Measurements from ENCODE around the gene LRRC59.

LRRC59 gene

DNA sequence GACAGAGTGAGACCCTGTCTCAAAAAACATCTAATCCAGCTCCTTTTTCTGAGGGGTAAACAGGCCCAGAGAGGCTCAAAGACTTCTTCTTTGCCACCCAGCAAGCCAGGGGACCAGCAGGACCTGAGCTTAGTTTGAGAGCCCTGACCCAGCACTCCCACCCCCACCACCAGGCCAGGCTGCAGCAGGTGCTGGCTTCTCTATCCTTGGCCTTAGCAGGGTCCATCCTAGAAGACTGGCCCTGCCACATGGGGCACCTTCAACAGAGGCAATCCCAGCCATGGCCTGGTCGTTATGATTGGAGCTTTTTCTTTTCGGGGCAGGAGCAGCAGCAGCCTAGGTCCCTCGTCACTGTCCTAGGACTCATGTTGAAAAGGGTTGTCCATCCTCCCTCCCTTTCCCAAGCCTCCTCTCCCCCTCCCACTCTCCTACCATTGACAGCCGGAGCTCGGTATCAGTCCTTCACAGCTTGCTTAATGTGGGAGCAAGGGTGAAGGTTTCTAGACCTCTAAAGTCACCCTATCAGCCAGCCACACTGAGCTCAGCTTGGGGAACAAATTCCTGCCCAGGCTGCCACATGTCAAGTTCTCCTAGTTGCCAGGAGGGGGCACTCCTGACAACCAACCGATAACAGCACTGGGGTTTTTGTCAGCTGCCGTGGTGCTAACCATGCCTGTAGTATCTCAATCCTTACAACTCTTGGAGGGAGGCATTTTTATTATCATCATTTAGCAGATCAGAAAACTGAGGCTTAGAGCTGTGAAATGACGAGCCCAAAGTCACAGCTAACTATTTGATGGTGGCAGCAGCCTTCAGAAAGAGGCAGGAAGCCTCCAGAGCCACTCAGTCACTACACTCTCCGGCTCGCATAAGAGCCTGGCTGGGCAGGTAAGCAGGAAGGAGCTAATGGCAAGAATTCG is 35.5 kb downstream of the LRRC59 start:
- DNase-seq (ENCODE audit: low read depth) = no peak

DNA sequence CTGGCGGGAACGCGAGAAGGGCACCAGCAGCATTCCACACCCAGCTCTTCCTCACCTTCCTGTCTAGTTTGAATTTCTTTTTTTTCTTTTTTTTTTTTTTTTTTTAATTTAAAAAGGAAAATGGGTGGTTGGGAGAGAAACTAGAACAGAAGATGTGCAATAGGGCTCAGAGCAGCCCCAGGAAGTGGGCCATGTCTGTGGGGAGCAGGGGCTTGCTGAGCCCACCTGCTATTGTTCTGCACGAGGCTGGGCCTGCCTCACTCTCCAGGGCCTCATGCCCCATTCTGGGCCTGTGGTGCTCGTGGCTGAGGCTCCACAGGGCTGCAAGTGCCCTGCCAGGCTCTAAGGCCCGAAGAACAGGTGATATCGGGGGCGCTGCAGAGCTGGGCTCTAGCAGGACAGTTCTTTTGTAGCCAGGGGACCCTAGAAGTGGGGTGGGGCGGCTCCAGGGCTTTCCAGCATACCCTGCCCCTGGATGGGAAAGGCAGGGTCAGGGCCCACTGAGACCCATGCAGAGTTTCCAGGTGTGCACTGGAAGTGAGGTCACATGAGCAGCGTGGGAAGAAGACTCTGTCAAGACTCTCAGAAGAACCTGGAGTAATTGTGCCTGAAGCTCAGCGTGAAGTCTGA is 36.7 kb downstream of the LRRC59 start:
- DNase-seq (ENCODE audit: low read depth) = no peak

DNA sequence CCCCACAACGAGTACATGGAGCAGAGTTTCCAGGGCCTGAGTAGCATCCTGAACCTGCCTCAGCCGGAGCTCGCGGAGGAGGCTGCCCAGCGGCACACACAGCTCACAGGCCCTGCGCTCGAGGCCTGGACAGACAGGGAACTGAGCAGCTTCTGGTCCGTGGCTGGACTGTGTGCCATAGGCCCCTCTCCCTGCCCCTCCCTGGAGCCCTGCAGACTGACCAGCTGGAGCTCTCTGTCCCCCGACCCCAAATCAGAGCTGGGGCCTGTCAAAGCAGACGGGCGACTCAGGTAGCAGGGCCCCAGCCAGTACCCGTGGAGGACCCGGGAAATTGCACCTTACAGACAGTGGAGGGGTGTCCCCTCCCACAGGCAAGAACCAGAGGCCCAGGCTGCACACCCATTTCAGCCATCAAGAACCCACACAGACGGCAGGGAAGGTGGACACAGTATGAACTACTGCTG is 37.3 kb downstream of the LRRC59 start:
- no peak for DNase-seq (ENCODE audit: low read depth)

DNA sequence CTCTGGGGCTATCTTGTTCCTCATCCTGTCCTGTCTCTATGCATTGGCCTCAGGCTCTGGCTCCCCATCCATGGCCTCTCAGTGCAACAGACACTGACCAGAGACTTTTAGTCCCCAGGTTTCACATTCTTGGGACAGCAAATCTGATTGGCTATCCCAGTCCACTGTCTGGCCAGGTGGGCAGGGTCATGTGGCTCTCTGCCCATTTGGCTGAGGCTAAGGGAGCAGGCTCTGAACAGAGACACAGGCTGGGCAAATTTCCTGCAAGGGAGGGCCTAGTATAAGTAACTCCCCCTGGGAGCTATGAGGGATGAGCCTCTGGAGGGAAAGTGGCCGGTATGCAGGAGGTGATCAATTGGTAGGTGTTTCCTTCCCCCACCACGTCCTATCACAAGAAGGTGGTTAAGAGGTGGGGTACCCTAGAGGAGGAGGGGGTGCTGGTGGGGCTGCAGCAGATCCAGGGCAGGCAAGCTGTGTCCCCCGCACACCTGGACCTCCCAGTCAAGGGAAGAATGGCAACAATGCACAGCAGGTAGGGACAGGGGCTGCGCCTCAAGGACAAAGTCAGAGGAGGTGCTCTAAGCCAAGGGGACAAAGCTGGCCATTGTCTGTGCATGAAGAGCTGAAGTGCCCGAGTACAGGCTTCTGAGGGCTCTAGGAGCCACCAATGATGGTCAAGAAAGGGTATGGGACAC is 38.2 kb downstream of the LRRC59 start:
- no peak for DNase-seq (ENCODE audit: low read depth)

DNA sequence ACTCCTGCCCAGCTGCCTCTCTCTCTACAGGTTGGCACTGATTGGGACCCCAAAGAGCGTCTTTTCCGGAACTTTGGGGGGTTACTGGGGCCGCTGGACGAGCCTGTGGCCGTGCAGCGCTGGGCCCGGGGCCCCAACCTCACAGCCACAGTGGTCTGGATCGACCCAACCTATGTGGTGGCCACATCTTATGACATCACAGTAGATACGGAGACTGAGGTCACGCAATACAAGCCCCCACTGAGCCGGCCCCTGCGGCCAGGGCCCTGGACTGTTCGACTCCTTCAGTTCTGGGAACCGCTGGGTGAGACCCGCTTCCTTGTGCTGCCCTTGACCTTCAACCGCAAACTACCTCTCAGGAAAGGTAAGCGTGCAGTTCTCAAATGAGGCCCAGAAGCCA is 39.1 kb downstream of the LRRC59 start:
- DNase-seq (ENCODE audit: low read depth) = no peak

DNA sequence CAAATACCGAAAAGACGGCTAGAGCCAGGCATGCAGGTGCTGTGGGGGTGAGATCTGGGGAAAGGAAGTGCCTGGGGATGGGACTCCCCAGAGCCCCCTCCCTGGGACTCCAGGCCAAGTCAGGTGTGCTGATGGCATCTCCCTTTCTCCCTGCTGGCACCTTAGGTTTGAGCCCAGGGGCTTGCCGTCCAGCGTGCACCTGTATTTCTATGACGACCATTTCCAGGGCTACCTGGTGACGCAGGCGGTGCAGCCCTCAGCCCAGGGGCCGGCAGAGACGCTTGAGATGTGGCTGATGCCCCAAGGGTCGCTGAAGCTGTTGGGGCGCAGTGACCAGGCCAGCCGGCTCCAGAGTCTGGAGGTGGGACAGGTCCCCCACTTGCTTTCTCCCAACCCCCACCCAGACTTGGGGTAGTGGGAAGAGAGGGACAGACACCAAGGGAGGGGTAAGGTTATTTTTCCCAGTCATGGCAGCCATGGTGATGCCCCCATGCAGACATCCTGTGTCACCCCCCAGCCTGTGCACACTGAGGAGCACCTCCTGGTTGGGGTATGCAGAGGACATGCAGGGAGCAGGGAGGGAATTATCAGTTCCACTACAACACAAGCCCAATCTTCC is 40.3 kb downstream of the LRRC59 start:
- no peak for DNase-seq (ENCODE audit: low read depth)

DNA sequence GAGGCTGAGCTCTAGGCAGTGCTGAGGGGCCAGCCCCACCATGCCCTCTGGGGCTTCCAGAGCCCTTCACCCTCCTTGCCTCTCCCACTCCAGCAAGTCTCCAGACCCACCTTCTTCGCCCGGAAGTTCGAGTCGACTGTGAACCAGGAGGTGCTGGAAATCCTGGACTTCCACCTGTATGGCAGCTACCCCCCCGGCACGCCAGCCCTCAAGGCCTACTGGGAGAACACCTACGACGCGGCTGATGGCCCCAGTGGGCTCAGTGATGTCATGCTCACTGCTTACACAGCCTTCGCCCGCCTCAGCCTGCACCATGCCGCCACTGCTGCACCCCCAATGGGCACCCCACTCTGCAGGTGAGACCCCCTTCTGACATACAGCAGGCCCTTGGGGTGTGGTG is 40.9 kb downstream of the LRRC59 start:
- no peak for DNase-seq (ENCODE audit: low read depth)

DNA sequence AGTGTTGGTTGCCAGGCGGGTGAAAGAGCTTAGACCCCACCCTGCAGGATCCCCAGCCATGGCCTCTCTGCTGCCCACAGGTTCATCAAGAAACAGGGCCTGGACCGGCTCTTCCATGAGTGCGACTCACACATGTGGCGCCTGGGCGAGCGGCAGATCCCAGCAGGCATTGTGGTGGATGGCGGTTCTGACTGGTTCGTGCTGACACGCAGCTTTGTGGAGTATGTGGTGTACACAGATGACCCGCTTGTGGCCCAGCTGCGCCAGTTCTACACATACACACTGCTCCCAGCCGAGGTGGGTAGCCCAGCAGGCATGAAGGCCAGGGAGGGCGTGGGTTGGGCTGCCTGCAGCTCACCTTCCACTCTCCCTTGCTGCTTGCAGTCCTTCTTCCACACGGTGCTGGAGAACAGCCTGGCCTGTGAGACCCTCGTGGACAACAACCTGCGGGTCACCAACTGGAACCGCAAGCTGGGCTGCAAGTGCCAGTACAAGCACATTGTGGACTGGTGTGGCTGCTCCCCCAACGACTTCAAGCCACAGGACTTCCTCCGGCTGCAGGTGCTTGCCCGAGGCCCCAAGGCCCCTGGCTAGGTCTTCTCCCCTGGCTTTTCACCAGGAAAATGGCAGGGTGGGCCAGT is 41.5 kb downstream of the LRRC59 start:
- no peak for DNase-seq (ENCODE audit: low read depth)

DNA sequence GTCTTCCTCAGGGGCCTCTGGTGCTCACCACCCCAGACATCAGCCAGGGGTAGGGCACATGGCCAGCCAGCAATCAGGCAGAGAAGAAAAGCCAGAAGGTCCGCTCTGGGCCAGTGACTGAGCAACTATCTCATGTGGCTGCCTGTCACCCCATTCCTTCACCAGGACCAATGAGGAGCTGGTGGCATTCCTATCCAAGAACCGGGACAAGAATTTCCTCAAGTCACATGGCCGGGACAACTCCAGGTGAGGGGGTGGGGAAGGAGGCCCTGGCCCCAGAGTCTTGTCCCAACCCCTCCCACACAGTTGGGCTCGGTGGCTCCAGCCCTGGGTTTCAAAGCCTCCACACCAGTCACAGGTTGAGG is 42.0 kb downstream of the LRRC59 start:
- no peak for DNase-seq (ENCODE audit: low read depth)

DNA sequence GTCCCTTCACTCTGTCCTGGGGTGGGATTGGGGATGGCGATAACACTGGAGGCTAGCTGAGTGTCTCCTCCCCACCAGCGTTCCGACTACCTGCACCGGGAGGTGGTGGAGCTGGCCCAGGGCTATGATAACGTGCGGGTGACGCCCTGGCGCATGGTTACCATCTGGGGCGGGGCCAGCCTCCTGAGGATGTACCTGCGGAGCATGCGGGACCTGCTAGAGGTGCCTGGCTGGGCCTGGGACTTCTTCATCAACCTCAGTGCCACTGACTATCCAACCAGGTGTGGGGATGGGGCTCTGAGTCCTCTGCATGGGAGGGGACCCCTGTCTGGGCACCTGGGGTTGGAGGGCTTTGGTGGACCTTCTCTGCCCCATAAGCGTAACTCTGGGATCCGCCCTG is 42.5 kb downstream of the LRRC59 start:
- DNase-seq (ENCODE audit: low read depth) = no peak

DNA sequence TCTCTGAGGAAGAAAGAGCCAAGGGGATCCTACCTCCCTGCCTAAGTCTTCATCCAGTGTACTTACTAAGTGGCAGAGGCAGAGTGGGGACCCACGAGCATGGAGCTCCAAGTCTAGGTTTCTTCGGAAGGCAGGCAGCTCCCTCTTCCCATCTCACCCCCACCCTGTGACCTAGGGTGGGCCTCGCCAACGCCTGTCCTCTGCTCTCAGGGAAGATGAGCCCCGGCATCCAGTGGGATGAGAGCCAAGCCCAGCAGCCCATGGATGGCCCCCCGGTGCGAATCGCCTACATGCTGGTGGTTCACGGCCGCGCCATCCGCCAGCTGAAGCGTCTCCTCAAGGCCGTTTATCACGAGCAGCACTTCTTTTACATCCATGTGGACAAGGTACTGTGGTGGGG is 43.1 kb downstream of the LRRC59 start:
- DNase-seq (ENCODE audit: low read depth) = no peak

DNA sequence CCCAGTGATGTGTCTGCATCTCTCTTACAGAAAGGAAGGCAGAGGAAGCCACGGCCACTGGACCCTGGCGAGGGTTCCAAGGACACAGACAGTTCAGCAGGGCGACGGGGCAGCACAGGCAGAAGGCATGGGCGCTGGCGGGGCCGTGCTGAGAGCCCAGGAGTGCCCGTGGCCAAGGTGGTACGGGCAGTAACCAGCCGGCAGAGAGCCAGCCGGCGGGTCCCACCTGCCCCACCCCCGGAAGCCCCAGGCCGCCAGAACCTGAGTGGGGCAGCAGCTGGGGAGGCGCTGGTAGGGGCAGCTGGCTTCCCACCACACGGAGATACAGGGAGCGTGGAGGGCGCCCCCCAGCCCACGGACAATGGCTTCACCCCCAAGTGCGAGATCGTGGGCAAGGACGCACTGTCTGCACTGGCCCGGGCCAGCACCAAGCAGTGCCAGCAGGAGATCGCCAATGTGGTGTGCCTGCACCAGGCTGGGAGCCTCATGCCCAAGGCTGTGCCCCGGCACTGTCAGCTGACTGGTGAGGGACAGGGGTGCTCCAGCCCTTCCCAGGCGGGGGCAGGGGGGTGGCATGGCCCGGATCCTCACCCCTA is 43.6 kb downstream of the LRRC59 start:
- no peak for DNase-seq (ENCODE audit: low read depth)

DNA sequence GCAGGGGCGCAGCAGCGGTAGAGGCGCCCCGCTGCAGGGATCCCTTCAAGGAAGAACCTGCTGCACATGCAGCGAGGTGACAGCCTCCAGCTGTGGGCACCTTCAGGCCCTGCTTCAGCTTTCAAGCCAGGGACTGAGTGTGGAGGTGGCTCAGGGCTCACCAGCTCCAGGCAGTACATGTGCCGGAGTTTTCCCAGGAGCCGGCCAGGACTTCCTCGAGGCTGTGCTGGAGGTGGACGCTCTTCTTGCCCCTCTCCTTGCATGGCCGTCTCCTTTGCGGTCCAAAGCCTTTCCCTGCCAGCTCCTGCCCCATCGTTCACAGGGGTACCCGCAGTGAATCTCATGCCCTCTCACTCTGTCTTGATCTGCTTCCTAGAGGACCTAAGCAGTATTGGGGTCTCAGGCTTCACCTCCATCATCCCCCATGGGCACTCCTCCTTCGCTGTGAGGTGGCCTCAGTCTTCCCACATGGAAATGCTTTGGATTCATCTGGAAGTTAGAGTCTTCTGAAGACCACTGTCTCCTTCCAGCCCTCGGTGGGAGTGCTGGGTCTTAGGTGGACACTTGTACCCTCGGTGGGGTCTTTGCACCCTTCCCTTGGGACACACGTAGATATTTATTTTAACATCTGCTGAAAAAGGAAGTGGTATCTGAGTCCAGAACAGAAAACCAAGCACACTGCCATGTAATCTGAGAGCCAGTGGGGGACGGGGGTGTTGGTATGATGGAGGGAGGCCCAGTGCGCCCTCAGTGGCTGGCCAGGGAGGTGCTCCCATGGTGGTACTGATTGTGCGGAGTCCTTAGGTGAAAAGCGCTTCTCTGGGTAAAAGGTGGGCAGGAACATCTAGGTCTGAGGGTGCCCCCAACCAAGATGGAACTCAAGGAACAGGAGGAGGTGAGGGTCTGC is 44.4 kb downstream of the LRRC59 start:
- DNase-seq (ENCODE audit: low read depth) = no peak

DNA sequence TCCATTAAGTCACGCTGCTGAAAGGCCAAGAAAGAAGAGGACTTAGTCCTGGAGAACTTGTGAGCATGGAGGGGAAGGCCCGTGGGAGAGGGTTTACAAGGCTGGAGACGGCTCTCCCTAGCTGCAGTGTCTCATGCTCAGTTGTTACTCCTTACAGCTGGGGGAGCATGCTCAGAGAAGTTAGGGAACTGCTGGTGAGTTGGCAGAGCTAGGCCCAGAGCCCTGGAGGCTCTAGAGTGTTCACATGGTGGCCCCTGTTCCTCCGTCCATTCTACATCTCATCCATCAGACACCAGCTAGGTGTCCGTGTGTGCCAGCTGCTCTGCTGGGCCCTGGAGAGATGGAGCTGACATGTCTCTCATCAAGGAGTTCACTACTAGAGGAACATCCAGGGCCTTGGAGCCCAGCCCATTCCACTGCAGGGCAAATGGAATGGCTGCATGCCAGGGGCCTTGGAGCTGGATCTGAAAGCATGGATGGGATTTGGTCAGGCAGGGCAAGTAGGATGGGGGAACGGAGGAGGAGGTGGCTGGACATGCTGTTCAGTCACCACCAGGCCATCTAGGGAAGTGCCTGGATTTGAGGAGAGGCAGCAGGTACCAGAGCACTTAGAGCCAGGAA is 45.1 kb downstream of the LRRC59 start:
- no peak for DNase-seq (ENCODE audit: low read depth)

DNA sequence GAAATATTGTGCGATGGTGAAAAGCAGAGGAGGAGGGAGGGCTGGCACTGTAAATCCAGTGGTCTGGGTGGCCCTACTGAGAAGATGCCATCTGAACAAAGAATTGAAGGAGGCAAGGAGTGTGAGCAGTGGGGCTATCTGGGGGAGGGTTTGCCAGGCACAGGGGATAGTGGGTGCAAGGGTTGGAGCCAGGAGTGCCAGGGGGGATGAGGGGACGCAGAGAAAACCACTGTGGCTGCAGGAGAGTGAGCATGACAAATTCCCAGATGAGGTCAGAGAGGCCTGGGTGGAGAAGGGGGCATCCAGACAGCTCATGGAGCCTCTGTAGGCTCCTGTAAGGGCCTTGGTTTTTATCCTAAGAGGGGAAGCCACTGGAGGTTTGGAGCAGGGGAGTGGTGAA is 46.6 kb downstream of the LRRC59 start:
- DNase-seq (ENCODE audit: low read depth) = no peak

DNA sequence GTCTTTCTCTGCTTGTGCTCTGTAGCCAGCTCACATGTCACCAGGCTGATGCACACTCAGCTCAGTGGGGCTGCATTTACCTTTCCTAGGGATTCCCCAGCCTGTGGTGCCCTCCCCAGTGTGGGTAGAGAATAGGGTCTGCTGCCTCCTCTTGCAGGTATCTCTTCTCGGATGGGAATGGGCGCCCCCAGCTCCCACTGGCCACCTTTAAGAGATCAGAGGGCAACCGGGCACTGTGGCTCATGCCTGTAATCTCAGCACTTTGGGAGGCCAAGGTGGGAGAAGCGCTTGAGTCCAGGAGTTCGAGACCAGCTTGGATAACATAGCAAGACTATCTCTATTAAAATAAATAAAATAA is 48.1 kb downstream of the LRRC59 start:
- DNase-seq (ENCODE audit: low read depth) = no peak

DNA sequence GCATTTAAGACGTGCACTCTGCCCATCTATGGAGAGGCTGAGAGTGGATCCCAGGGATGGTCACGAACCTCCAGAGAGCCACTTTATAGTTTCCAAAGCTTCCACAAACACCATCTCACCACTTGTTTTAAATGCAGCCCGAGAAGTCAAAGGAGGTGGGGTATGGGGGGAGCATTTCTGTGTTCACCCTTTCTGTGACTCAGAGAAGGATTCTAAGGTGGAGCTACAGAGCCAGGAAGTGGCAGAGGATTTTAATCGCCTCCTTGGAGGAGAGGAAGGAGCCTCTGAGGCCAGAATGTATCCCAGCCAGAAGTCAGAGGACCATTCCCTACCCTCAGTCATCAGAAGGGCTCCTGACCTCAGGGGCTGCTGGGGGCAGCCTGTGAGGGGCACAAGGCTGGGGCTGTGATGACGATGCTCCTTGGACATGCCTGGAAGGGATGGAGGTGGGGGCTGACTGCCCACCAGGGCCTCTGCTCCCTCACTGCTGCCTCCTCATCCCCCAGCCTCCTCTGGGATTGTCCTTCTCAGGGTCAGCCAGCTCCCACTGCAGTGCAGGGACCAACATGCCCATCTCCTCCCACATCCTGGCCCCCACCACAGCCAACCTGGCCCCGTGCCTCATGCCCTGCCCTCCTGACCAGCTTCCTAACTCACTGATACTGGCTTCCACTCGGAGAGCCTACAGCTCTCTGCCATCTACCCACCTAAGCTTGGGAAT is 48.6 kb downstream of the LRRC59 start:
- DNase-seq (ENCODE audit: low read depth) = no peak

DNA sequence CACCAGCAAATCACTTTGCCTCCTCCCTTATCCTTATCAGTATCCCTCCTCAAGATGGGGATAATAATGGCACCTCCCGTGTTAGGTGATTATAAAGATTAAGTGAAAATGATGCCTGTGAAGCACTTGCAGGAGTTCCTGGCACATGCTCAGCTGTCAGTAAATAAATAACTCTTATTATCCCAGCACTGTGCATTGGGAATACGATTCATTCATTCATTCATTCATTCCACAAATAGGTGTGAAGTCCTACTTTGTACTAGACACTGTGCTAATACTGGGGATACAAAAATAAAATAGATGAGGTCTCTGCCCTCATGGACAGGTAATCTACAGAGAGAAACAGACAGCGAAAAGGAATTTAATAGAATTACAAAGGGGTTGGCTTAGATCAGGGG is 49.4 kb downstream of the LRRC59 start:
- DNase-seq (ENCODE audit: low read depth) = no peak

DNA sequence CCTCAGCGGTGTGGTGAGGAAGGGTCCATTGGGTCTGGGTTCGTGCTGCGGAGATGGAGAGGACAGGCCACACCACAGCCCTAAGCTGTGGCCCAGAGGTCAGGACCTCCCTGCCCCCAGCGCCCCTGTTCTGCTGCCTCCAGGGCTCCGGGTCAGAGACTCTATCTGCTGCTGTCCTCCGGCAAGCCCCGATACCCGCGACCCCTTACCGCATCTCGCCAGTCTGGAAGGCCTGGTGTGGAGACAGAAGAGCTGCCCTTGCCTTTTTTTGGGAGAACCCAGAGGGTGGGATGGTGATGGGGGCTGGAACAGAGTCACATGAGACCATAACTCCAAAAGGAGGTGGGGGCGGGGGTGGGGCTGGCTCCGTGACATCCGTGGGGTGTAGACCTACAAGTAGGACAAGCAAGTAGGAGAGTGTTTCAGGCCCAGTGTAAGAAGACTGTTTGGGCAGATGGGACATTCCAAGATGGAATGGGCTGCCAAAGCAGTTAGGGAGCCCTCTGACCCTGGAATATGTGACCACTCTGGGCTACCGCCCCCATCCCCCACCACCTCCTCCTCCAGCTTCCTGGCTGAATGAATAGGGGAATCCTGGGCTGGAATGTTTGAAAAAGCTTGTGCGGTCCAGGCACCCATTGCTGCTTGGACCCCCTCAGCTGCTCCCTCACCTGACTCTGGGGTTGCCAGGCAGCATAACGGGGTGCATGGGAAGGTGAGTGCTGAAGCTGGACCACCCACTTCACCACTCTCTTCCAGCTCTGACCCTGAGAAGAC is 50.0 kb downstream of the LRRC59 start:
- DNase-seq (ENCODE audit: low read depth) = no peak
